Dendritic cell treated with granulocyte-macrophage colony-stimulating factor and Interleukin-4, amounts not matched to agents 40 ng/mL and 50 ng/mL, for 4 days (primary cell): ENCODE measurements around the gene CALHM1.
"Not testable (repeated sequence)": the region's sequence is repeated elsewhere in the genome, so short reads cannot be mapped to it uniquely, and the experiment has no call there.

Experiments
- H3K27ac Mint-ChIP-seq: one replicate; pipeline ENCODE4 v1.8.0; 2022; ENCODE audit warnings: mild to moderate bottlenecking, mixed read lengths
- H3K27me3 Mint-ChIP-seq: one replicate; pipeline ENCODE4 v1.8.0; 2022; ENCODE audit warnings: mild to moderate bottlenecking, mixed read lengths
- H3K36me3 Mint-ChIP-seq: one replicate; pipeline ENCODE4 v1.8.0; 2022; ENCODE audit warnings: low read depth, mixed read lengths
- H3K4me1 Mint-ChIP-seq: one replicate; pipeline ENCODE4 v1.8.0; 2022; ENCODE audit warnings: low read depth, mixed read lengths
- H3K4me3 Mint-ChIP-seq: one replicate; pipeline ENCODE4 v1.8.0; 2022; ENCODE audit warnings: mild to moderate bottlenecking, moderate library complexity, mixed read lengths
- H3K9me3 Mint-ChIP-seq: one replicate; pipeline ENCODE4 v1.8.0; 2022; ENCODE audit warnings: mixed read lengths
- intact Hi-C: fragments of 100-400 bp; cut with micrococcal nuclease; formaldehyde crosslinking; loops from one replicate; pipeline ENCODE4 v1.15.0; 2022

The CALHM1 gene

DNA sequence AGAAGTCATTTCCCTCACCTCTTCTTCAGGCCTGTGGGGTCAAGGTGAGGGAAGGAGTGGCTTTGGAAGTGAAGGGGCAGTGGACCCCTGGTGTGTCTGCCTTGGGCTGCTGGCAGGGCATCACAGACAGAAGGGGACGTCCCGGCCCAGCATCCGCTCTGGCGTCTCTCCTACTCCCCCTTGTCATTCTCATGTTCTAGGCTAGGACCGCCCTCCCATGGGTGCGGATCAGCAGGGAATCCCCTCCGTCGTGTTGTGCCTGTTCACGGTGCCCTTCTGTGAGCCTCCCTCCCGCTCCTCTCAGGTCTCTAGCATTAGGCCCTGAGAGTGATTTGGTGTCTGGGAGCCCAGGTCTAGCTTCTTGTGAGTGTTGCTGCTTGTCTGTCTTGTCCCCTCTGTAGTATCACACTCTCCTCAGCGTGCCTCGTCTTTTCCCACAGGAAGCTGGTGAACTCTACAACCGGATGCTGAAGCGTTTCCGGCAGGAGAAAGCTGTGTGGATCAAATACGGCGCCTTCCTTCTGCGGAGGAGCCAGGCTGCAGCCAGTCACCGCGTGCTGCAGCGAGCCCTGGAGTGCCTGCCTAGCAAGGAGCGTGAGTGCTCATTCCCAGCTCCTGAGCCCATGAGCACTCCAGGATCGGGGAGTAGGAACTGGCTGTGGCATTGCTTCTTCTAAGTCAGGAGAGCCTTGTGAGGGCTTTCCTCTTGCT is 15.1 kb downstream of the CALHM1 start:
- no peaks in the 10 kb centered on the region for H3K9me3 Mint-ChIP-seq
- no peaks in the 10 kb centered on the region for H3K27me3 Mint-ChIP-seq
- intact Hi-C loops: no loop called here
- peak overlapping the region; percentile 6 for H3K27ac Mint-ChIP-seq
- peaks cover 53% of the 10 kb centered on the region for H3K4me1 Mint-ChIP-seq
- H3K36me3 Mint-ChIP-seq: peaks cover 97% of the 10 kb centered on the region
- no peak overlapping the region for H3K4me3 Mint-ChIP-seq

DNA sequence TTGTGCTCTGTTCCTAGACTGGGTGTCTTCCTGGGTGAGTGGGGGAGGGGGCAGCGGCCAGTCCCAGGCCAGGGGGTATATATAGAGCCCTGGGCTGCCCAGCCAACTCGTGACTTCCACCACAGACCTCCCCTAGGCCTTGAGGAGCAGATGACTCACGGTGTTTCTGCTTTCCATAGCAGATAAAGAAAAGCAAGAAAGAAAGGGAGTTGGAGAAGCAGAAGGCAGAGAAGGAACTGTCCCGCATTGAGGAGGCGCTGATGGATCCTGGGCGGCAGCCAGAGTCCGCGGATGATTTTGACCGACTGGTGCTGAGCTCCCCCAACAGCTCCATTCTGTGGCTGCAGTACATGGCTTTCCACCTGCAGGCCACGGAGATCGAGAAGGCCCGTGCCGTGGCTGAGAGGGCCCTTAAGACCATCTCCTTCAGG is 16.7 kb downstream of the CALHM1 start:
- H3K4me3 Mint-ChIP-seq: no peak overlapping the region
- H3K9me3 Mint-ChIP-seq: no peaks in the 10 kb centered on the region
- no peaks in the 10 kb centered on the region for H3K27me3 Mint-ChIP-seq
- peaks cover 96% of the 10 kb centered on the region for H3K36me3 Mint-ChIP-seq
- intact Hi-C loops: no loop called here
- H3K27ac Mint-ChIP-seq: peak overlapping the region; percentile 12
- H3K4me1 Mint-ChIP-seq: peaks cover 40% of the 10 kb centered on the region

DNA sequence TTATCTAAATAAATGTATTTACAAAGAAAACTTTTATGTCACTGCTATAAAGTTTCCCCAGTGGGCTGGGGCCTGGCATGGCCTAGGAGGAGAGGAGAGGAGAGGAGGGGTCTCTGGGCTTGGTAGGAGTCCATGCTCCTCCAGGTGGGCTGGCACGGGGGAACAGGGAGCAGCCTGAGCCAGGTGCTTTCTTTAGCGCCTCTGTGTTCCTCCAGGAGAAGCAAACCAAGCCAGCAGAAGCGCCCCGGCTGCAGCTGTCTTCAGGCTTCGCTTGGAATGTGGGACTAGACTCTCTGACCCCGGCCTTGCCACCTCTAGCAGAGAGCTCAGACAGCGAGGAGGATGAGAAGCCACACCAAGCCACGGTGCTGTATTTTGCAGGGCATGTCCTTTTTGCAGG is 17.1 kb downstream of the CALHM1 start:
- Mint-ChIP-seq H3K9me3 (no peaks in the 10 kb centered on the region), H3K27me3 (no peaks in the 10 kb centered on the region), H3K4me3 (no peak overlapping the region), H3K27ac (peak overlapping the region; percentile 12), H3K36me3 (peaks cover 96% of the 10 kb centered on the region), H3K4me1 (peaks cover 35% of the 10 kb centered on the region)
- intact Hi-C loops: no loop called here

DNA sequence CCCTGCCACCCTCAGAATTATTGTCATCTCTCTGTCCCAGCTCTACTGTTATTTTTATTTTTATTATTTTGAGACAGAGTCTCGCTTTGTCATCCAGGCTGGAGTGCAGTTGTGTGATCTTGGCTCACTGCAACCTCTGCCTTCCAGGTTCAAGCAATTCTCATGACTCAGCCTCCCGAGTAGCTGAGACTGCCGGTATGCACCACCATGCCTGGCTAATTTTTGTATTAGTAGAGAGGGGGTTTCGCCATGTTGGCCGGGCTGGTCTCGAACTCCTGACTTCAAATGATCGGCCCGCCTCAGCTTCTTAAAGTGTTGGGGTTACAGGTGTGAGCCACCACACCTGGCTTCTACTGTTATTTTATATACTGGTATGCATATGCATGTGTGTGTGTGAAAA is 17.5 kb downstream of the CALHM1 start:
- Mint-ChIP-seq H3K27me3 (no peaks in the 10 kb centered on the region), H3K4me1 (peaks cover 31% of the 10 kb centered on the region), H3K4me3 (no peak overlapping the region), H3K36me3 (peaks cover 96% of the 10 kb centered on the region), H3K27ac (no peak overlapping the region), H3K9me3 (no peaks in the 10 kb centered on the region)
- intact Hi-C loops: no loop called here

DNA sequence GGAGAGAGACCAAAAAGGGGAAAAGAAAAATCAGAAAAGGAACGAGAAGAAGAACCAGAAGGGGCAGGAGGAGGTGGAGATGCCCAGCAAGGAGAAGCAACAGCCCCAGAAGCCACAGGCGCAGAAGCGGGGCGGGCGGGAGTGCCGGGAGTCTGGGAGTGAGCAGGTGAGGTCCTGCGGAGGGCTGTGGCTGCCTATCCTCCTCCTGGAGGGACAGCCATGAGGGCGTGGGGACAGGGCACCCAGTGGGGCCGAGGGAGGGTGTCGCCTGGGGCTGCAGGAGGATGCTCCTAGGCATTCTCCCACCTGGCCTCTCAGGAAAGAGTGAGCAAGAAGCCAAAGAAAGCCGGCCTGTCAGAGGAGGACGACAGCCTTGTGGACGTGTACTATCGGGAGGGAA is 18.3 kb downstream of the CALHM1 start:
- no peaks in the 10 kb centered on the region for H3K27me3 Mint-ChIP-seq
- intact Hi-C loops: no loop called here
- H3K36me3 Mint-ChIP-seq: peaks cover 96% of the 10 kb centered on the region
- H3K4me3 Mint-ChIP-seq: no peak overlapping the region
- peaks cover 24% of the 10 kb centered on the region for H3K4me1 Mint-ChIP-seq
- no peak overlapping the region for H3K27ac Mint-ChIP-seq
- H3K9me3 Mint-ChIP-seq: no peaks in the 10 kb centered on the region

DNA sequence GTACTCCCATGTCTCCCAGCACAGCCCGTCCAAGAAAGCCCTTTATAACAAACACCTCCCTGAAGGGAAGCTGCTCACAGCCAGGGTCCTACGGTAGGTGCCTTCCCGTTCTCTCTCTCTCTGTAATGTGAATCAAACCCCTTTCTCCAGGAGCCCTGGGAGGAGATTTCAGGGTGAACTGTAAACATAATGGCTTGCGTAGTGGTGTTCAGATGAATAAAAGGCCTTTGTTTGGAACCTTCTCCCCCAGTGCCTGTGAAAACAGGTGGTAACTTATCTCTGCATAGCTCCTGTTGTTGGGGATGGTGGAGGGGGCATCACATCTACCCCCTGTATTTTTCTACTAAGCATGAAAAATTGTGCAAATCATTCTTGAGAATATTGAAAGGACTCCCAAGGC is 18.9 kb downstream of the CALHM1 start:
- Mint-ChIP-seq H3K36me3 (peaks cover 96% of the 10 kb centered on the region), H3K4me1 (peaks cover 17% of the 10 kb centered on the region), H3K27me3 (no peaks in the 10 kb centered on the region), H3K27ac (no peak overlapping the region), H3K4me3 (no peak overlapping the region), H3K9me3 (no peaks in the 10 kb centered on the region)
- intact Hi-C loops: no loop called here

DNA sequence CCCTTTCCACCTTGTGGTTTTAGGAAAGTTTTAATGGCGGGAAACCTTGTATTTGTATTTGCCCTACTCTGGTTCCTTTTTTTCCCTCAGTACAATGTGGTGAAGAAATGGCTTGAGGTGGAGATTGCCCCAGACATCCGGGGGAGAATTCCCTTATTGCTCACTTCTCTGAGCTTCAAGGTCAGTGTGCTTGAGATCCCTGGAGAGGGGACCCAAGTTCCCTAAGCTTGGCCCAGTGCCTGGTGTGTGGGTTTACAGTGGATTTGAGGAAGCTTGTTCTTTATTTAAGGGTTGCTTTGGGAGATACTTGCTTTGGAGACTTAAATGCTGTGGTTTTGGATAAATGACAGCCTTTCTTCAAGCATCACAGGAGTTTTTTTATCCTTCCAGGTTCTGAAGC is 24.8 kb downstream of the CALHM1 start:
- no peak overlapping the region for H3K4me3 Mint-ChIP-seq
- H3K36me3 Mint-ChIP-seq: peaks cover 98% of the 10 kb centered on the region
- intact Hi-C loops: no loop called here
- H3K4me1 Mint-ChIP-seq: peaks cover 16% of the 10 kb centered on the region
- no peaks in the 10 kb centered on the region for H3K27me3 Mint-ChIP-seq
- H3K9me3 Mint-ChIP-seq: no peaks in the 10 kb centered on the region
- no peak overlapping the region for H3K27ac Mint-ChIP-seq

DNA sequence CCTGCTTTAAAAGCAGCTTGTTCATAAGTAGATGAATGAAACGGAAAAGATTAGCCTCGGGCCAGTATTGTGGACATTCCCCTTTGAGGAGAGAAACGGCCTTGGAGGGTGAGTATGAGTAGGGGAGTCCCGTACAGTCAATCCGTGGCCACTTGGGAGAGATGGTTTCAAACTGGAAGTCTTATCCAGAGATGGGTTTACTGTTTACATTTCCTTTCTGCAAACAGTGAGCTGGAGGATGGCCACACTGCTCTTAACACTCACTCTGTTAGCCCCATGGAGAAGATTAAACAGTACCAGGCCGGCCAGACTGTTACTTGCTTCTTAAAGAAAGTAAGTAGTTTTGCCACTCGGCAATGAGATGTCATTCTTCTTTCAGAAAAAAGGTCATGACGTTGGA is 26.8 kb downstream of the CALHM1 start:
- Mint-ChIP-seq H3K4me3 (no peak overlapping the region), H3K4me1 (peaks cover 16% of the 10 kb centered on the region), H3K27ac (no peak overlapping the region), H3K27me3 (no peaks in the 10 kb centered on the region), H3K9me3 (no peaks in the 10 kb centered on the region), H3K36me3 (peaks cover 99% of the 10 kb centered on the region)
- intact Hi-C loops: no loop called here

DNA sequence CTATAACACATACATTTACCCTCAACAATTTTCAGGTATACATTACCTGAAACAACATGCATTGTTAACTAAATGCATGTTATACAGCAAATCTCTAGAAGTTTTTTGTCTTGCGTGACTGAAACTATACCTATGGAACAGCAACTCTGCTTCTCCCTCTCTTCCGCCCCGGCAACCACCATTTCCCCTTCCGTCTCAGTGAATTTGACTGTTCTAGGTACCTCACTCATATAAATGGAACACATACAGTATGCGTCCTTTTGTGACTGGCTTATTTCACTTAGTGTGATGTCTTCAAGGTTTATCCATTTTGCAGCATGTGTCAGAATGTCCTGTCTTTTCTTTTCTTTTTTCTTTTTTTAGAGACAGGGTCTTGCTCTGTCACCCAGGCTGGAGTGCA is 29.1 kb downstream of the CALHM1 start:
- Mint-ChIP-seq H3K27me3 (no peaks in the 10 kb centered on the region), H3K27ac (no peak overlapping the region), H3K4me1 (peaks cover 16% of the 10 kb centered on the region), H3K4me3 (no peak overlapping the region), H3K36me3 (peaks cover 98% of the 10 kb centered on the region), H3K9me3 (no peaks in the 10 kb centered on the region)
- intact Hi-C loops: no loop called here

DNA sequence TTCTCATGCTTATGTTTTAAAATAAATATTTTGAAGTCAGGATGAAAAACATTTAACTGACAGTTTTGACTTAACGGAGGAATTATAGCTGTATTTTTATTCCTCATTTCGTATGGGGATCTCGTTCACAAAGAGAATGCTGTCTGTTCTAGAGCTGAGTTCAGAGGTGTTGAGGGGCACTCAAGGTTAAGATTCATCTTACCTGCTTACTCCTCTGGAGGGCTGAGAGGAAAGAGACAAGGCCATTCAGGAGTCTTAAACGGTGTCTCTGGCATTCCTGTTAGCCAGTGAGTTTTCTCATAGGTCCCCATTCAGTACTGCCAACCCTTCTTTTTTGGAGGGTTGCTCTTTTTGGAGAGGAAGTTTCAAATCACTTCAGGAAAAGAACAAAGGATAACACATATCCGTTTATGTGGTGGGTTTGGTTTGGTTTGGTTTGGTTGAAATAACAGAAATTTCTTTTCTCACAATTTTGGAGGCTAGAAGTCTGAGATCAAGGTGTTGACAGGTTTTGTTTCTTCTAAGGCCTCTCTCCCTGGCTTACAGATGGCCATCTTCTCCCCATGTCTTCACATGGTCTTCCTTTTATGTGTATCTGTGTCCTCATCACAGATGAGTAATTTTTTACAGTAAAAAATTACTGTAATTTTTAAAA is 29.6 kb downstream of the CALHM1 start:
- peaks cover 15% of the 10 kb centered on the region for H3K4me1 Mint-ChIP-seq
- H3K36me3 Mint-ChIP-seq: peaks cover 99% of the 10 kb centered on the region
- H3K4me3 Mint-ChIP-seq: no peak overlapping the region
- no peak overlapping the region for H3K27ac Mint-ChIP-seq
- no peaks in the 10 kb centered on the region for H3K27me3 Mint-ChIP-seq
- no peaks in the 10 kb centered on the region for H3K9me3 Mint-ChIP-seq
- intact Hi-C loops: no loop called here

DNA sequence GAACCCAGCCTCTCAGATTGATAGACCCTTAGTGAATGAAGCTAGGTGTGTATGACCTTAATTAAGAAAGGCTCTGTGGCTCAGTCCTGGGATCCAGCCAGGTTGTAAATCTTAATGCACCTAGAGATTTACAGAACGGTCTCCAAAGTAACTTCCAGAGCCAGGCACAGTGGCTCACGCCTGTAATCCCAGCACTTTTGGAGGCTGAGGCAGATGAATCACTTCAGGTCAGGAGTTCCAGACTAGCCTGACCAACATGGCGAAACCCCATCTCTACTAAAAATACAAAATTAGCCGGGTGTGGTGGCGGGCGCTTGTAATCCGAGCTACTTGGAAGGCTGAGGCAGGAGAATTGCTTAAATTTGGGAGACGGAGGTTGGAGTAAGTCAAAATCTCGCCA is 30.8 kb downstream of the CALHM1 start:
- Mint-ChIP-seq H3K4me1 (peaks cover 3% of the 10 kb centered on the region), H3K9me3 (no peaks in the 10 kb centered on the region), H3K27me3 (no peaks in the 10 kb centered on the region), H3K36me3 (peaks cover 99% of the 10 kb centered on the region), H3K4me3 (no peak overlapping the region), H3K27ac (no peak overlapping the region)
- intact Hi-C loops: no loop called here

DNA sequence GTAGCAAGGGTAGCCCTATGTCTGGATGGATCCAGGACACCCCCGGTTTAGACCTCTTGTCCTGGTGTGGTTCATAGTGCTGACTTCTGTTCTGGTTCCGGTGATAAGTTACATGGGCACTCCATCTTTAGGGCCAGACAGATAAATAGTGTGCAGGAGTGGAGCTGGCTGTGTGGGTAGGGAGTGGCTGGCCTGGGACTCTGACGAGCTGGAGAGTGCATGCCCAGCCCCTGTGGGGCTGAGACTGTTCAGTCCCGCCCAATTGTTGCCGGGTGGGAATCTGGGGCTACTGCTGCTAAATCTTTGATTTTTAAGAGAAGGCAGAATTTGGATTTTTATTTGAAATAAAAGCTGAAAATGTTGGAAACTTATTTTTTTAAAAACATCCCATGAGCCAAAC is 35.0 kb downstream of the CALHM1 start:
- no peaks in the 10 kb centered on the region for H3K4me1 Mint-ChIP-seq
- H3K27me3 Mint-ChIP-seq: no peaks in the 10 kb centered on the region
- intact Hi-C loops: no loop called here
- peaks cover 96% of the 10 kb centered on the region for H3K36me3 Mint-ChIP-seq
- no peak overlapping the region for H3K27ac Mint-ChIP-seq
- H3K9me3 Mint-ChIP-seq: no peaks in the 10 kb centered on the region
- H3K4me3 Mint-ChIP-seq: no peak overlapping the region

DNA sequence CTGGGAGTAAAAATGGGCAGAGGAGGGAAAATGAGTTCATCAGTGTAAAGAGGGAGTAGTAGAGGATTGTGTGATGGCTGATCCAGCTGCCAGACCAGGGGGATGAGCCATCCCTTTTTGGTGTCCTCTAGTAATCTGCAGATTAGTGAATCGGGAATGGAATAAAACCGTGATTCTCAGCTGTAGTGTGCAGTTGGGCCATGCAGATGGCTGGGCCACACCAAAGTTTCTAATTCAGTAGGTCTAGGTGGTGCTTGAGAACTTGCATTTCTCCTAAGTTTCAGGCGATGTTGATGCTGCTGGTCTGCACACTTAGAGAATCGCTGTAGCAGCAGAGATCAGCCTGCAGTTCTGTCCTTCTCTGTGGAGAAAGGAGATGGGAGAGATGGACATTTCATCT is 39.6 kb downstream of the CALHM1 start:
- H3K9me3 Mint-ChIP-seq: no peaks in the 10 kb centered on the region
- H3K36me3 Mint-ChIP-seq: peaks cover 97% of the 10 kb centered on the region
- no peaks in the 10 kb centered on the region for H3K27me3 Mint-ChIP-seq
- H3K4me1 Mint-ChIP-seq: no peaks in the 10 kb centered on the region
- no peak overlapping the region for H3K27ac Mint-ChIP-seq
- intact Hi-C loops: no loop called here
- no peak overlapping the region for H3K4me3 Mint-ChIP-seq

DNA sequence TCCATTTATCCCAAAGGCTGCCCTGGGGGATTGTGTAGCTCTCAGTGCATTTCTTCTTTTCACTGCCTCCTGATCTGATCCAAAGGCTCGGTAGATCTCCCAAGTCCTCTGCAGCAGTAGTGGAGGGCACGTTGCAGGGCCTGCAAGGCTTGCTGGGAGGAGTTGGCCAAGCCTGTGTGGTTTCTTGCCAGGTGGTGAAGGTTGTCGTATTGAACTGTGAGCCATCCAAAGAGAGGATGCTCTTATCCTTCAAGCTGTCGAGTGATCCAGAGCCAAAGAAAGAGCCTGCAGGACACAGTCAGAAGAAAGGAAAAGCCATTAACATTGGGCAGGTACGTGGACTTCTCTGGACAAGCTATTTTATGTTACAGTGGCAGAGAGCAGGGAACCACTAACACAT is 41.1 kb downstream of the CALHM1 start:
- H3K4me3 Mint-ChIP-seq: no peak overlapping the region

DNA sequence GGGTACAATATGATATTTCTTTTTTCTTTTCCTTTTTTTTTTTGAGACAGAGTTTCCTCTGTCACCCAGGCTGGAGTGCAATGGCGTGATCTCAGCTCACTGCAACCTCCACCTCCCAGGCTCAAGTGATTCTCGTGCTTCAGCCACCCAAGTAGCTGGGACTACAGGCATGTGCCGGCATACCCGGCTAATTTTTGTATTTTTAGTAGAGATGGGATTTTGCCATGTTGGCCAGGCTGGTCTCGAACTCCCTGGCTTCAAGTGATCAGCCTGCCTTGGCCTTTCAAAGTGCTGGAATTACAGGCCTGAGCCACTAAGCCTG is 41.6 kb downstream of the CALHM1 start:
- intact Hi-C loops: loop anchor here (1.0 kb wide), 1 partner anchor 68 kb away; no protein-coding TSS in a partner anchor
- not testable (repeated sequence) for H3K27me3 Mint-ChIP-seq, H3K4me3 Mint-ChIP-seq, H3K27ac Mint-ChIP-seq, H3K9me3 Mint-ChIP-seq, H3K4me1 Mint-ChIP-seq
- peaks cover 97% of the 10 kb centered on the region for H3K36me3 Mint-ChIP-seq

More for the DNA sequence above, 41.1 kb downstream of the CALHM1 start:
- H3K36me3 Mint-ChIP-seq: peaks cover 97% of the 10 kb centered on the region
- H3K27ac Mint-ChIP-seq: no peak overlapping the region
- H3K4me1 Mint-ChIP-seq: no peaks in the 10 kb centered on the region
- intact Hi-C loops: loop anchor here (1.0 kb wide), 1 partner anchor 68 kb away; no protein-coding TSS in a partner anchor
- H3K9me3 Mint-ChIP-seq: no peaks in the 10 kb centered on the region
- H3K27me3 Mint-ChIP-seq: no peaks in the 10 kb centered on the region
